Measurements from ENCODE around the gene CLSTN3.

DNA sequence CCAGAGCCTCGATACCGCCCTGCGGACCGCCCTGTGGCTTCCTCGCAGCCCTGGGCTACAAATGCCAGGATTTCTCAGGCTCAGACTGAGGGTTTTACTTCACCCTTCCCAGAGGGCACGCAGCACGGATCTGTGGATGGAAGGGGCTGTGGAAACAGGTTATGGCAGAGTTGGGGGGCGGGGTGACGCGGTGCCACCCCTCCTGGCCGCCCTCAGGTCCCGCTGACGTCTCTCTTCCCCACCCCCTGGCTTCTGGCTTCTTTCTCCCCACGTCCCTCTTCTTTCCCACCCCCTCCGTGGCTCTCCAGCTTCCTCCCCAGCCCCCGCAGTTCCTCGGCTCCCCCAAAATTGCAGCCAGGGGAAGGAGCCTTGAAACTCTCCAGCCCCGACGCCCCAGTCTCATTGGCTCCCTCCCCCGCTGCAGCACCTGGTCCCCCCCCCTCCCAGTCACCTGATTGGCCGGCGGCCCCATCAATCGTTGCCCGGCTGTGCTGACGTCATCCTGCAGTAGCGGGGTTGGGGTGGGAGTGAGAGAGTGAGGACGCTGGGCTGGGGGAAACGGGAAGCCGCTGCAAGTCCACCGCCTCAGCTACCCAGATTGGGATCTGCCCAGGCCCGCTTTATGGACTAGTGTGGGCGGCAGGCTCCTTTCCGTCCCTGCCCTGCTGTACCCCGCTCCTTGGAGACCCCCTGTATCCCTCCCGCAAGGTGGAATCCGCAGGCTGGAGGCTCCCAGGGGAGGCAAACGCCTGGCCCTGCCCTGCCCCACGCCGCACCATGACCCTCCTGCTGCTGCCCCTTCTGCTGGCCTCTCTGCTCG, at the start of gene CLSTN3:
- TF ChIP-seq, protein P1, sequence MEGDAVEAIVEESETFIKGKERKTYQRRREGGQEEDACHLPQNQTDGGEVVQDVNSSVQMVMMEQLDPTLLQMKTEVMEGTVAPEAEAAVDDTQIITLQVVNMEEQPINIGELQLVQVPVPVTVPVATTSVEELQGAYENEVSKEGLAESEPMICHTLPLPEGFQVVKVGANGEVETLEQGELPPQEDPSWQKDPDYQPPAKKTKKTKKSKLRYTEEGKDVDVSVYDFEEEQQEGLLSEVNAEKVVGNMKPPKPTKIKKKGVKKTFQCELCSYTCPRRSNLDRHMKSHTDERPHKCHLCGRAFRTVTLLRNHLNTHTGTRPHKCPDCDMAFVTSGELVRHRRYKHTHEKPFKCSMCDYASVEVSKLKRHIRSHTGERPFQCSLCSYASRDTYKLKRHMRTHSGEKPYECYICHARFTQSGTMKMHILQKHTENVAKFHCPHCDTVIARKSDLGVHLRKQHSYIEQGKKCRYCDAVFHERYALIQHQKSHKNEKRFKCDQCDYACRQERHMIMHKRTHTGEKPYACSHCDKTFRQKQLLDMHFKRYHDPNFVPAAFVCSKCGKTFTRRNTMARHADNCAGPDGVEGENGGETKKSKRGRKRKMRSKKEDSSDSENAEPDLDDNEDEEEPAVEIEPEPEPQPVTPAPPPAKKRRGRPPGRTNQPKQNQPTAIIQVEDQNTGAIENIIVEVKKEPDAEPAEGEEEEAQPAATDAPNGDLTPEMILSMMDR (IDR thresholded peaks at IDR 0.05) = no peak
- TF ChIP-seq EZH2 (IDR thresholded peaks at IDR 0.05; ENCODE audit: borderline replicate concordance, insufficient read depth, low read depth, low read length, poor library complexity, severe bottlenecking) = no peak
